Right lung (tissue), 10 donors: ENCODE results near the gene VTCN1. TPM values are rescaled to one million over a fixed set of nuclear protein-coding genes. Genes with fewer than 3 reads are reported as not detected.
"Not testable (repeated sequence)": the region's sequence is repeated elsewhere in the genome, so short reads cannot be mapped to it uniquely, and the experiment has no call there.

ENCODE experiments used
- DNase-seq, 2 donors: peaks; one replicate each; pipeline ENCODE4 v3.0.0-alpha.2; 2013
- long read RNA-seq, 8 donors: transcript quantifications; one replicate each; lab custom pipeline, GENCODE V29; 2026
- polyA plus RNA-seq, 5 donors: library from polyadenylated mRNA; unstranded; fragments of 120-200 nt; gene quantifications; one replicate each; pipeline versions ENCODE4 v1.2.1 to v1.2.3, GENCODE V29; 2013; ENCODE audit warnings: inconsistent platforms in 1 of 5, low replicate concordance in 1 of 5; ENCODE audit not compliant: insufficient read length in 5 of 5, insufficient read depth in 1 of 5

The VTCN1 gene, protein sequence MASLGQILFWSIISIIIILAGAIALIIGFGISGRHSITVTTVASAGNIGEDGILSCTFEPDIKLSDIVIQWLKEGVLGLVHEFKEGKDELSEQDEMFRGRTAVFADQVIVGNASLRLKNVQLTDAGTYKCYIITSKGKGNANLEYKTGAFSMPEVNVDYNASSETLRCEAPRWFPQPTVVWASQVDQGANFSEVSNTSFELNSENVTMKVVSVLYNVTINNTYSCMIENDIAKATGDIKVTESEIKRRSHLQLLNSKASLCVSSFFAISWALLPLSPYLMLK
- polyA plus RNA-seq, result under 1 TPM; 0.28 to 0.68 (median 0.54) TPM
- long read RNA-seq, donor 1, result 0 reads
- long read RNA-seq, donor 2, result 0 reads
- long read RNA-seq, donor 3, result 0 reads
- long read RNA-seq, donor 4, result 0 reads
- long read RNA-seq, donor 5, result 0 reads
- long read RNA-seq, donor 6, result 0 reads
- long read RNA-seq, donor 7, result 0 reads
- long read RNA-seq, donor 8, result 0 reads

DNA sequence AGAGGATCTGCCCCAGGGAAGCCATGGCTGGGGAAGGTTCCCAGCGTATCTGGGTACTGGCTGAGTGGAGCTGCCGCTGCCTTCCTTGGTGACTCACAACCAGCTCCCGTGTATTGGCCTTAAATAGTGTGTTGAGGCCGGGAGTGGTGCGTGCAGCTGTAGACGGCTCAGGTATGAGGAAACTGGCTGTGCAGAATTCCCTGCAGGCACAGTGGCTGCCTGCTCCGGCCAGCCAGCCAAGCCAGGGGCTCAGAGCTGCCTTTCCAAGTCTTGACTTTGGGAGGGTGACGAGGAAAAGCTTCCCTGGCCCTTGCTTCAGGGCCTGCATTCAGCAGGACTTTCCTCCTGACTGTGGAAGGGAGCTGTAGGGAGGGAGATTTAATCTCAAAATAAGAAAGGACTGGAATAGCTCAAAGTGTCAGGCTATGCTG is at the start of gene VTCN1:
TSS of gene VTCN1 (minus strand) at position 97 of the 431 bp plus-strand sequence. CDS start at position 25, 72 bp downstream.
- no peak for DNase-seq

DNA sequence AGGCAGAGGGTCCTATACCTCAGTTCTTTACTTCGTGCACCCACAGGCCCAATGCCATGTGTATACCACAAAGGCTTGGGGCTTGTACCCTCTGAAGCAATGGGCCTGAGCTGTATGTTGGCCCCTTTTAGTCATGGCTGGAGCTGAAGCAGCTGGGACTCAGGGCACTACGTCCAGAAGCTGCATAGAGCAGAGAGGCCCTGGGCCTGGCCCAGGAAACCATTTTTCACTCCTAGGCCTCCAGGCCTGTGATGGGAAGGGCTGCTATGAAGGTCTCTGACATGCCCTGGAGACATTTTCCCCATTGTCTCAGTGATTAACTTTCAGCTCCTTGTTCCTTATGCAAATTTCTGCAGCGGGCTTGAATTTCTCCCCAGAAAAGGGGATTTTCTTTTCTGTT is 48.1 kb upstream of the VTCN1 start:
- DNase-seq, result no peak

DNA sequence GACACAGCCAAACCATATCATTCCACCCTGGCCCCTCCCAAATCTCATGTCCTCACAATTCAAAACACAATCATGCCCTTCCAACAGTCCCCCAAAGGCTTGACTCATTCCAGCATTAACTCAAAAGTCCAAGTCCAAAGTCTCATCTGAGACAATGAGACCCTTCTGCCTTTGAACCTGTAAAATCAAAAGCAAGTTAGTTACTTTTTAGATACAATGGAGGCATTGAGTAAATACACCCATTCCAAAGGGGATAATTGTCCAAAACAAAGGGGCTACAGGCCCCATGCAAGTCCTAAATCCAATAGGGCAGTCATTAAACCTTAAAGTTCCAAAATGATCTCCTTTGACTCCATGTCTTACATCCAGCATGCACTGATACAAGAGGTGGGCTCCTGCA is 47.3 kb upstream of the VTCN1 start:
- DNase-seq, result not testable (repeated sequence)

DNA sequence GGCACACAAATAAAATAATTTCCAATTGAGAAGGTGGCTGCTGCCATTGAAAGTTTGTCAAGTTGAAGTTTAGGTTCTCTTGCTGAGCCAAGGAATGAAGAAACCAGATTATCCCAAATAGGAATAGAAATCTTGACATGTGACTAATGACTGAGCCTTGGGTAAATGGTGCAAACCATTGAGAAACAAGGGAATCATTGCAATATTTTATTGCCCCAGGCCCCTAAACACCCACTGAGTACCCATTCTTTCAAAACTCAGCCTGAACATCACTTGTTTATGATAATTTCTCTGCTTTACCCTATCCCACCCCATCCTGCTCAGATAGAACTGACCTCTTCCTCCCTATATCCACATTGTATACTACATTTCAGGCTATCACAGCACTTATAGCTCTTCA is 46.6 kb upstream of the VTCN1 start:
- no peak for DNase-seq

DNA sequence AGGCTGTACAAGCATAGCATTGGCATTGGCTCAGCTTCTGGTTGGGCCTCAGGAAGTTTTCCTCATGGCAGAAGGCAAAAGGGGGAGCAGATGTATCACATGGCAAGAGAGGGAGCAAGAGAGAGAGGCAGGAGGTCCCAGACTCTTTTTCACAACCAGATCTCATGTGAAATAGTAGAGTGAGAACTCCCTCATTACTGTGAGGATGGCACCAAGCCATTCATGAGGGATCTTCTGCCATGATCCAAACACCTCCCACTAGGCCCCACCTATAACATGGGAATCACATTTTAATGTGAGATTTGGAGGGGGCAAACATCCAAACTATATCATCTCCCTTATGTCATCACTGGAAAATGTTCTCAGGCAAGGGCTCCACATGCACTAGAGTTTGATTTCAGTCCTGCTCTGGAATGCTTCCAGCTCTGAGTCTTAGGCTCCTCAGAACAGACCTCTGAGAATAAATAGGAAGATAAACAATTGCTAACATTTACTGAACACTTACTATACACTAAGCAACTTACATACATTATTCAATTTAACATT is 39.4 kb upstream of the VTCN1 start:
- no peak for DNase-seq

DNA sequence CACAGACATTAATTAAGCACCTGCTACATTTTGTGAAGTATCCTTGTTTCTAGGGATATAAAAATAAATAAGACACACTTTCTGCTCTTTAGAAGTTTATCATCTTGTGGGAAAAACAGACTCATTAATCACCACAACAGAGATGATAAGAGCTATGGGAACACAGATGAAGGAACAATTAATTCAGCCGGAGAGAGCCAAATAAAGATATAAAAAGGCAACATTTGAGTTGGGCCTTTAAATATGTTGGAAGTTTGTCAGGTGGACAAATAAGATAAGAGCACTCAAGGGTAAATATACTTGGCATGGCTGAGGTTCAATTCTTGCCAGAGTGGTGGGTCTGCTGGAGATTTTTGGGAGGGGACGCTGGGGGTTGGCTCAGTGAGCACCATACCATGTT is 34.2 kb upstream of the VTCN1 start:
- DNase-seq, result no peak

DNA sequence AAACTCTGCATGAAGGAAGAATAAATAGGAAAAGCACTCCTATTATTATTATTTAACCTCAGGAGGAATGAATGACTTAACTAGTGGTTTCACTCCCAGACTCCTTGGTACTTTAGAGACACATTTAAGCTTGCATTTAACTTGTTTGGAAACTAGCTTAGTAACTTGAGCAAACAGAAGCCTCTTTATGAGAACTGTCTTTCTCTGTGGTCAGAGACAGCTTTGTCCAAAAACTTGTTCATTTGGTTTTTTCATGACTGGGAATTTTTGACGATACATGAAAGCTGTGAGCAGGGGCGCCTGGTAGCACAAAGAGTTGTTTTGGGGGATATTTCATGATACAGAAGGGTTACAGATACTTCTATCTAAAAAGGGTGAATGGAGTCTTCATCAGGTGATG is 33.6 kb upstream of the VTCN1 start:
- DNase-seq, result no peak

DNA sequence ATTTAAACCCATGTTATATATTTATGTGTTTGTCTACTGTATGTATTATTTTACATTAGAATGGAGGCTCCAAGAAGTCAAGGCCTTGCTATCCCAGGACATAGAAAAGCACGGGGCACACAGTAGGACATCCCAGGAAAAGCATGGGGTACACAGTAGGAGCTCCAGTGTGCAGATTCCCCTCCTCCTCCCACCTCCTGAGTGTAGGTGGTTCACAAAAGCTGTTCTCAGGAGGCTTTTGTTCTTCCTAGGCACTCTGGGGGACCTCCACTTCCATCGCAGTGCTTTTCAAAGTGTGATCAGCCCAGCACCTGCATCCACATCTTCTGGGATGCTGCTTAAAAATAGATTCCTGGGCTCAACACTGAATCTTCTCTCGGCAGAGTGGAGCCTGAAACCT is 30.8 kb upstream of the VTCN1 start:
- no peak for DNase-seq

DNA sequence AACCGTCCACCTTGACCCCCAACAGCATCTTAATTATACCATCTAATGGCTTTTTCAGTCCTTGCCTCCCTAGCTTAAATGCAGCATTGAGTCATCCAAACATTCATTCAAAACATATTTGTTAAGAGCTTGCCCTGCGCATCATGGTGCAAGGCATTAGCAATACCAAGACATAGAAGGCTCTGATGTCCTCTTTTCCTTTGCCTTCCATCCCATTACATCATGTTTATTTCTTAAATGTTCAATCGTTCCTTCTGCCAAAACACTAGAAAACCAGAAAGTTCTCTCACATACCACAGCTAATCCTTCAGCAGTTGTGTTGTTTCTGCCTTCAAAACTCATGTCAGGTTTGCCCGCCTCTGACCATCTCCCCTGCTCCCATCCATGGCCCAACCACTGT is 29.8 kb upstream of the VTCN1 start:
- DNase-seq, result no peak

DNA sequence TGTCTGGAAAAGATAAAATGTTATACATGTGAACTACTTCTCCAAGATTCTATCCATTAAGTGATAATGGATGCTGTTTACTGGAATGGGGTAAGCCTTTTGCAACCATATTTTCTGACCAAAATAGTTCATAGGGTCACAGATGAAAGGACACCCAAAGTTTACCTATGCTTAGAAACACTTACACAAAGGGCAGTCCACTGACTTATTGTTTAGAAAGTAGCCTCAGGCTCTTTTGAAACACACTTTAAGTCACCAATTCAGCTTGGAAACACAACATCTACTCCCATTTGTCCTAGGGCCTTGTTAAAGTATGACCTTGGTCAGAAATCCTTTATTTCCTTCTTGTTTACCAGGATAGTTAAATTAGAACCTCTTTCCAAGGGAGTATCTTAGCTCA is 28.7 kb upstream of the VTCN1 start:
- DNase-seq, result no peak

DNA sequence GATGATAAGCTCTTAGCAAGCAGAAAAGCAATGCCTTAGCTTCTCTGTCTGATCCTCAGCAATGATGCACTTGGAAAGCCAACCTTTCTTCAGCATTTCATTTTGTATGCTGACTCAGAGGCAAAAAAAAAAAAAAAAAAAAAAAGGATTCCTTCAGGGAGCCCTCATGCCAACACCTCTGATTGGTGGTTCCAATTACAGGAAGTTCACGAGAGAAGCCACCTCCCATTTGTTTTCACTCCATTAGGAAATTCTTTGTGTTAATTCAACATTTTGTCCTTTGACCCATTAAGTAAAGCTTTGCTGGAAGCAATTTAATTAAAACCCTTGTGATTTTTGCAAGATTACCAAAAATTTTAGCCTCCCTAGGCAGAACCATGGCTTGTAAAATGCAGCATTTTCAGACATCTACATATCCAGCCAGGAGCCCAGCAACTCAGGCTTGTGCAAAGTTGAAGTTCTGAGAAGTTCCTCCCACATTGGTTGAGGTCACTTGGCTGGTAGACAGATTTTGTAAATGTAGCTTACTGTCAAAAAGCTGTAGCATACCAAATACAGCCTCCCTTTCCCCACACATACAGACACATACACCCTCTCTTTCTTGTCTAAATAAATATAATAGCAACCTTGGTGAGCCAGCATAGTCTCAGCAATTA is 27.1 kb upstream of the VTCN1 start:
- peak; percentile 67 to 73 for DNase-seq

DNA sequence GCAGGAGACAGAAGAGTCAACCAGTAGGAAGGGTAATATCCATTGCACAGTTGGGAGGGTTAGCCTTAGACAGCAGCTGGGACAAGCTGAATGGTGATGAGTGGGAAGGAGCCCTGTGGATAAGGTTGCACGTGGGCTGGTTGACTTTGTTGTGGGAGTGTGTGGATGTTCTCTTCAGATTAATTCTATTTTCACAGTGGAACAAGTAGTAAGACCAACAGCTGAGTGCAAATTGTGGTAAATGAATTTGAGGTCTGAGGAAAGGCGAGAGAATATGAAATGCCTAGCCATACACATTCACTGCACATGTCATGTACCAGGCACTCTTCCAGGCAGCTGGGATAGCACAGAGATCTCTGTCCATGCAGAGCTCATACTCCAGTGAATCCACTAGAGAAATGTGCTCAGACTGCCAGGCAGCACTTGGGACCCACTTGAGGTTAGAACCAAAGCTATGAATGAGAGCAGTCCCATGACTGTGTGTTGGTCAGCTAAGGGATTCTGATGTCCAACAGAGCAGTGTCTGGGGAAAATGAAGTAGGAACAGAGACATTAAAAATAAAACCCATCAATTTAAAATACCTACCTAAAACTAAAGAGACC is 25.2 kb upstream of the VTCN1 start:
- no peak for DNase-seq

DNA sequence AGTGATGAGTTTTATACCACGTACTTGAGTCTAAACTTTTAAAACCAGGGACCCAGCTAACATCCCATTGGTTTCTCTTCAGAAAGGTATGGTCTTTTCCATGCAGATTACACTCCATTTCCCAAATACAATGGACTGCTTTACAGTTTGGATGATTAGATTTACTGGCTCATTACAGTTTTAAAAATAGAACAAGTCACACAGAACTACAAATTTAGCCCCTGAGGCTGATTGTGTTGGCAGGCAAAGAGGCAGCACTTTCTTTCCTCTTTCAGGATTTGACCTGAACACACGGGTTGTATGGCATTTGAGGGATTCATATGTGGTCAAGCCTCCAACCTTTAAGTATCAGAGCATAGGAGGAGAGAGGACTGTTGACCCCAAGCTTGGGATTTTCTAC is 21.8 kb upstream of the VTCN1 start:
- DNase-seq, result no peak

DNA sequence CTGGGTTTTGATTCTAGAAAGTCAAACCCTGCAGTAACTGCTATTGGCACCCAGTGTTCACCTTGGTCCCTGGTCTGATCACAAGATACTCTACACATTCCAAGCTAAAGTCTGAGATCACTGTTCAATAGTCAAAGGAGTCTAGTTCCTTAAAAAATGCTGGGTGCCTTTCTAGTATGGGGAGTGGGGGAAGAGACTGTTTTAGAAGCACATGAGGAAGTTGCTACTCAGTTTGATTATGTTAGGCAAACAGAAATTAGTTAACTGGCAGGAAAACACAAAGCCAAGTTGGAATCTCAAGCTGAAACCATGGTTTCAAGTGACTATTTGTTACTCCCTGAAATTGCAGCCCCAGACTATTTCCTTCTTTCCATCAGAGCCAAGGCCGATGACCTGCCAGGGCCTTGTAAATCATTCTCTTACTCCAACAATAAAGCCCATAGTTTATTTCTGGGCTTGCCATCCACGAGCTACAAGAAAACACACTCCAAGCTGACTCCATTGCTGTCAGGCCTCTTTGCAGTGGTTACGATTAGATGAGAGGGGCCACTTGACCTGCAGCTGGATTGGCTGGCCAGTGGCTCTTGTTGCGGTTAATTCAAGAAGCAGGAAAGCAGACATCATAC is 21.1 kb upstream of the VTCN1 start:
- peak in 1 of 2 donors; percentile 17 for DNase-seq

DNA sequence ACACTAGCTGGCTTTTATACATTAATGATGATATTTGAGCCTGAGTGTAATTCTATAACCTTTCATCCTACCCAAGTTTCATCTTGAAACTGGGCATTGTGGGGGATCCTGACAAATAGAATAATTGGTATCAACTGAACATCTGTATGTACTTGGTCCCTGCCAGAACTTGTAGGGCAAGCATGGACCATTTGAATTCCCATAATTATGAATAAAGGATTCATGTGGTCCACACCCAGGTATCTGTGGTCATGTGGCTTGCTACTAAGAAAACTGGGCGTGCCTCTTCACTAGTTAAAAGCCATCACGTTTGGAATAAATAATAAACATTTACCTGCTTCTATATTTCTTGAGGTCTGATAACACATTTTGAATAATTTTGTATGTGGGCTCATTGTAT is 20.6 kb upstream of the VTCN1 start:
- no peak for DNase-seq

DNA sequence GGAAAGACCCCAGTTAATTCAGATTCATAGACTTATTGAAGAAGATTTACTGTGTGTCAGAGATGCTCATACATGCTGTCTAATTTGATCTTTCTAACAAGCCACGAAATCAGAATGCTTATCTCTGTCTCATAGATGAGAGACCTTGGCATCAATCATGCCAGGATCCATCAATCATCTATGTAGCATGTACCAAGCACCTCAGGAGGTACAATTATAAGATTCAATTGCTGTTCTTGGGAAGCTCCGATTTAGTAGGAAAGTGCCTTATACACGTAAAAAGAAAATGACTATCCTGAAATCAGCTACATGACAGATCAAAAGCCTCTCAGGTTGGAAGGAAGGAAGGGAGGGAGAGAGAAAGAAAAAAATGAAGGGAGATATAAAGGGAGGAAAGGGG is 18.5 kb upstream of the VTCN1 start:
- no peak for DNase-seq

DNA sequence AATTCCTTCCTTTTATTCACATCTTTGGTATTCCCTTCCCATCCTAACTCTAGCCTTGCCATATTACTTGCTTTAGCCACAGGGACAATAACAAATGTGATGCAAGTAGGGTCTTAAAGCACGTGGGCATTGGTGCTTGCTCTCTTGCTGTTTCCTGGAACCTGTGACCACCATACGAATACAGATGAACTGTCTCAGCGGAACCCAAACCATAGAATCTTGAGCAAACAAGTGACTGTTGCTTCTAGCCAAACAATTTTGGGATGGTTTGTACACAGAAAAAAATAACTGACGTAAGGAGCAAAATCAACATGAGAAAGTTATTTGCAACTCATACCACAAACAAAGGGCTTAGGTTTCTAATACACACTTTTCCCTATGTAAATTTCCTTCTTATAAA is 15.2 kb upstream of the VTCN1 start:
- no peak for DNase-seq

DNA sequence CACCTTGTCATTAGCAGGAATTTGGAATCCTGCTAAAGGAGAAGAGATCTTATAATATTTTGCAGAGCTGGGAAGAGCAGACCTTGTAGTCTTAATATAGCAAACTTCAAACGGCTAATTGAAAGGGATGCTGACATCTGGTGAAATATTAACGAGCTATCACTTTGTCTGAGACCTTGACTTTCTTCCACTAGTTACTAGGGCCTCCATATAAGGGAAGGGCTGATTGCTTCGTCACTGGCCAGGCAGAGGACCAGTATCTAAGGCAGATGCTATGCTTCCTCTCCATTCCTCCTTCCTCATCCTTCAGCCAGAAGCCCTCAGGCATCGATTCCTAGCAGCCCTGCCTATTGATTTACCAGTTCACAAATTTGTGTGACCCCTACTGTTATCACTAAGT is 6.0 kb upstream of the VTCN1 start:
- no peak for DNase-seq

DNA sequence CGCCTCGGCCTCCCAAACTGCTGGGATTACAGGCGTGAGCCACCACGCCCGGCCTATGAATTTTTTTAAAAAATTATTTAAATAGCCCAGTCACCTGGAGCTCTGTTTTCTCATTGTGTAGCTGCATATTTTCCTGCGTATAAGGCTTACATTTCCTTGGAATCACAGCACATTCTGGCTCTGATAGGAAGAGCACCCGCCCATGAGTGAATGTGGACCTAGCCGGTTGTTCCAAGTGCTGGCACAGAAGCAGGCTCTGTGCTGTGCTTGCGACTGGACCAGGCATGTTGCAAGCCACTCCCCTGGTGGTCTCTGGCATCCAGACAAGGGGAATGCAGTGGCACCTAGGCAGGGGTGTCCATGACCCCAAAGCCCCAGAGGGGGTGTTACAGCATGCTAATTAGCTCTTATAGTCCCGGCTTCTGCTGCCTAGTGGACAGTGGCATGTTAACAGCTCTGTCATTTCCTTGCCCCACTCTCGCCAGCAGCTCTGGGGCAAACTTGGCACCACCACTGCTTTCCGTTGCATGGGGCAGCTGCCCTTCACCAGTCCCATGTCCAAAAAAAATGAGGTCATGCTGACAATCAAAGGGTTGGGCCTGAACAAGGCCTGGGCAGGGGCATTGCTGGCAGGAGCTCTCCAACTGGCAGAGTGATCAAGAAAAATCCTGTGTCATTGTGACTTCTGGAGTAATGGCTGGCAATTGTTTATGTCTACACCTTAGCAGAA is 5.2 kb upstream of the VTCN1 start:
- no peak for DNase-seq

DNA sequence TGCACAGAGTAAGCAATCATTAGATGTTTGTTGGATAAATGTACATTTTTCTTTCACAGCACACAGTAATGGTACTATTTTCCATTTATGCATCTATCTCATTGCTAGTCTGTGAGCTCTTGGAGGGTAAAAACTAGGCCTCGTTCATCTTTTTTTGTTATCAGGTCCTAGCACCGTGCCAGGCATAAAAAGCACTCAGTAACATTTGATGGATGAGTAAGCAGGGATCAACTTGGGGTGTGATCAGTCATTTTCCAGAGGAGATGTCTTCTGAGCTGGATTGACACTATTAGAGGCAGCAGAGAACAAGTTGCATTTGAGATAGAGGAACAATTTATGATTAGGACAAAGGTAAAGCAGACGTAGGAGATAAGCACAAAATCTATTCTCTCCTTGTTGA is 4.3 kb upstream of the VTCN1 start:
- no peak for DNase-seq

DNA sequence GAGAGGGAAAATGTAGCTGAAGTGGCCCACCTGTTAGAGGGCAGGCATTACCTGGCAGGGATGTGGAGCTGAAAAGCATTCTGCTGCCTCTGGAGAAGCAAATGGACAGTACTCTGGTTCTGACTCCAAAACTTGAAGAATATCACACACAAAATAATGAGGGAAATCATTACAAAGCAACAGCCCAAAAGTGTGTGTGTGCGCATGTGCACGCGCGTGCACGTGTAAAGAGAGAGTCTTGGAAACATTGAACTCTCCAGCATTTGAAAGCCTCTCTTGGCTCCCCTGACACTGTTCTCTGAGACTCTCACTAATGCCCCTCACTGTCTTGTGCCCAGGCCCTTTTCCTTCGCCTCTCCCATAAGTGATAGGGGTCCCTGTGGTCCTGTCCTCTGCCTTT is 2.3 kb upstream of the VTCN1 start:
- no peak for DNase-seq
